WTC11 (cell line): Measurements from ENCODE around the gene TBC1D22B. TPM values are rescaled to one million over a fixed set of nuclear protein-coding genes. Genes with fewer than 3 reads are reported as not detected.
"Not testable (repeated sequence)": the region's sequence is repeated elsewhere in the genome, so short reads cannot be mapped to it uniquely, and the experiment has no call there.

Experiments used
- ATAC-seq: fragments of 200-7000 bp; cut with Tn5 transposase; 2 replicates; pipeline ENCODE4 v1.10.0; 2021; ENCODE audit warnings: mild to moderate bottlenecking, moderate library complexity
- CTCF ChIA-PET: fragments of 300-600 bp; sonication (Branson Sonifier 250); formaldehyde crosslinking; loops from one replicate; lab custom pipeline; 2021; ENCODE audit warnings: antibody characterized with exemption; lab: Charles Lee
- POLR2A ChIA-PET: fragments of 350-600 bp; sonication (Branson Sonifier 250); formaldehyde crosslinking; loops from one replicate; lab custom pipeline; 2021; ENCODE audit warnings: antibody characterized with exemption; lab: Charles Lee
- DNase-seq: peaks from one replicate; pipeline ENCODE4 v3.0.0; 2021; ENCODE audit warnings: low spot score
- H3K27ac Mint-ChIP-seq: 2 replicates; pipeline ENCODE4 v1.8.0; 2021; ENCODE audit warnings: mixed read lengths
- H3K27me3 Mint-ChIP-seq: 2 replicates; pipeline ENCODE4 v1.8.0; 2021; ENCODE audit warnings: low read depth, mild to moderate bottlenecking, moderate library complexity, mixed read lengths
- H3K36me3 Mint-ChIP-seq: 2 replicates; pipeline ENCODE4 v1.8.0; 2021; ENCODE audit warnings: mixed read lengths
- H3K4me1 Mint-ChIP-seq: 2 replicates; pipeline ENCODE4 v1.8.0; 2022; ENCODE audit warnings: mixed read lengths
- H3K4me3 Mint-ChIP-seq: 2 replicates; pipeline ENCODE4 v1.8.0; 2021; ENCODE audit warnings: mild to moderate bottlenecking, moderate library complexity, mixed read lengths
- H3K9me3 Mint-ChIP-seq: 2 replicates; pipeline ENCODE4 v1.8.0; 2021; ENCODE audit warnings: mixed read lengths
- AR ChIP-seq: fragments of 250-450 bp; sonication (Bioruptor Pico); IDR thresholded peaks from 2 replicates; pipeline ENCODE4 v1.9.0; 2021; ENCODE audit warnings: mild to moderate bottlenecking
- CREB1 ChIP-seq: sonication (generic); formaldehyde crosslinking; IDR thresholded peaks from 2 replicates; pipeline ENCODE4 v1.8.0; 2023; ENCODE audit warnings: mild to moderate bottlenecking, missing genetic modification reagents
- CTCF ChIP-seq: fragments of 200-600 bp; IDR thresholded peaks from 2 replicates; pipeline ENCODE4 v1.8.0; 2022; ENCODE audit warnings: antibody characterized with exemption
- E2F5 ChIP-seq: sonication (generic); formaldehyde crosslinking; IDR thresholded peaks from 2 replicates; pipeline ENCODE4 v1.8.1; 2022; ENCODE audit warnings: mild to moderate bottlenecking, moderate library complexity, missing genetic modification reagents
- ETV6 ChIP-seq: sonication (generic); formaldehyde crosslinking; IDR thresholded peaks from 2 replicates; pipeline ENCODE4 v1.8.1; 2022; ENCODE audit warnings: mild to moderate bottlenecking, missing genetic modification reagents
- GABPB1 ChIP-seq: sonication (generic); formaldehyde crosslinking; IDR thresholded peaks from 2 replicates; pipeline ENCODE4 v1.8.1; 2023; ENCODE audit warnings: mild to moderate bottlenecking, missing genetic modification reagents
- GRHL2 ChIP-seq: fragments of 250-450 bp; sonication (Bioruptor Pico); IDR thresholded peaks from 2 replicates; pipeline ENCODE4 v1.8.0; 2022; ENCODE audit warnings: mild to moderate bottlenecking, moderate library complexity; ENCODE audit not compliant: insufficient replicate concordance, severe bottlenecking
- GTF2I ChIP-seq: fragments of 250-450 bp; sonication (Bioruptor Pico); conservative IDR thresholded peaks from 2 replicates; pipeline ENCODE4 v1.4.0; 2021; ENCODE audit warnings: mild to moderate bottlenecking
- IRF1 ChIP-seq: sonication (generic); formaldehyde crosslinking; IDR thresholded peaks from 2 replicates; pipeline ENCODE4 v1.8.0; 2023; ENCODE audit warnings: missing genetic modification reagents
- MAX ChIP-seq: sonication (generic); formaldehyde crosslinking; IDR thresholded peaks from 2 replicates; pipeline ENCODE4 v1.8.0; 2022; ENCODE audit warnings: mild to moderate bottlenecking, missing genetic modification reagents
- MYBL2 ChIP-seq: sonication (generic); formaldehyde crosslinking; IDR thresholded peaks from 2 replicates; pipeline ENCODE4 v1.8.1; 2023; ENCODE audit warnings: mild to moderate bottlenecking, moderate library complexity, missing genetic modification reagents
- NFATC4 ChIP-seq: fragments of 250-450 bp; sonication (Bioruptor Pico); IDR thresholded peaks from 2 replicates; pipeline ENCODE4 v1.9.0; 2021; ENCODE audit warnings: mild to moderate bottlenecking
- ZBTB43 ChIP-seq: sonication (generic); formaldehyde crosslinking; IDR thresholded peaks from 2 replicates; pipeline ENCODE4 v1.8.1; 2023; ENCODE audit warnings: mild to moderate bottlenecking, missing genetic modification reagents
- ZNF263 ChIP-seq: sonication (generic); formaldehyde crosslinking; IDR thresholded peaks from 2 replicates; pipeline ENCODE4 v1.8.1; 2022; ENCODE audit warnings: low read depth, mild to moderate bottlenecking, moderate library complexity, missing genetic modification reagents
- ZNF425 ChIP-seq: fragments of 250-450 bp; sonication (Bioruptor Pico); conservative IDR thresholded peaks from 2 replicates; pipeline ENCODE4 v1.9.0; 2021; ENCODE audit warnings: mild to moderate bottlenecking
- ZNF671 ChIP-seq: fragments of 250-450 bp; sonication (Bioruptor Pico); IDR thresholded peaks from 2 replicates; pipeline ENCODE4 v1.8.0; 2021; ENCODE audit warnings: mild to moderate bottlenecking
- total RNA-seq: library from RNA; stranded (reverse); gene quantifications from 3 replicates; pipeline ENCODE4 v1.2.3, GENCODE V29; 2021
- TF ChIP-seq, protein P1 (sequence below): sonication (generic); formaldehyde crosslinking; IDR thresholded peaks from 2 replicates; pipeline ENCODE4 v1.8.1; 2022; ENCODE audit warnings: low read depth, missing genetic modification reagents, borderline replicate concordance
- TF ChIP-seq, protein P2 (sequence below): sonication (generic); formaldehyde crosslinking; IDR thresholded peaks from 2 replicates; pipeline ENCODE4 v1.8.0; 2022; ENCODE audit warnings: mild to moderate bottlenecking, missing genetic modification reagents

Gene TBC1D22B
- total RNA-seq, 1 experiment from 2014 or later, result 16.4 TPM

- DNase-seq (no peak), ATAC-seq (no peak)
- no peaks in the 10 kb centered on the region for H3K4me1 Mint-ChIP-seq
- H3K27ac Mint-ChIP-seq, result no peak overlapping the region; the same call in 1 of the 2 replicates
- TF ChIP-seq MAX (CRISPR knock-in tag) (no peak), ZNF425 (CRISPR knock-in tag) (no peak), E2F5 (CRISPR knock-in tag) (no peak), GRHL2 (CRISPR knock-in tag) (no peak), MYBL2 (no peak), ETV6 (CRISPR knock-in tag) (no peak), NFATC4 (CRISPR knock-in tag) (no peak)
- H3K27me3 Mint-ChIP-seq, result no peaks in the 10 kb centered on the region; the same call in 1 of the 2 replicates
- no peak overlapping the region for H3K4me3 Mint-ChIP-seq
- ChIA-PET CTCF (interaction anchor here (1.2 kb wide), 1 partner anchor 19 kb away, joined by 6 read pairs; no protein-coding TSS in a partner anchor), POLR2A (no interaction called here)
- peaks cover 12% of the 10 kb centered on the region for H3K9me3 Mint-ChIP-seq
- H3K36me3 Mint-ChIP-seq, result no peaks in the 10 kb centered on the region
These were observed 86.7 kb downstream of the TBC1D22B start for GRCh38 chr6:37344308-37344707.

- POLR2A ChIA-PET, DNase-seq, H3K27me3 Mint-ChIP-seq, H3K27ac Mint-ChIP-seq, H3K4me3 Mint-ChIP-seq, CTCF ChIA-PET, H3K4me1 Mint-ChIP-seq, ATAC-seq, H3K36me3 Mint-ChIP-seq: not testable (repeated sequence)
- H3K9me3 Mint-ChIP-seq, result peaks cover 12% of the 10 kb centered on the region
These were observed 88.2 kb downstream of the TBC1D22B start for GRCh38 chr6:37345804-37346203.

DNA sequence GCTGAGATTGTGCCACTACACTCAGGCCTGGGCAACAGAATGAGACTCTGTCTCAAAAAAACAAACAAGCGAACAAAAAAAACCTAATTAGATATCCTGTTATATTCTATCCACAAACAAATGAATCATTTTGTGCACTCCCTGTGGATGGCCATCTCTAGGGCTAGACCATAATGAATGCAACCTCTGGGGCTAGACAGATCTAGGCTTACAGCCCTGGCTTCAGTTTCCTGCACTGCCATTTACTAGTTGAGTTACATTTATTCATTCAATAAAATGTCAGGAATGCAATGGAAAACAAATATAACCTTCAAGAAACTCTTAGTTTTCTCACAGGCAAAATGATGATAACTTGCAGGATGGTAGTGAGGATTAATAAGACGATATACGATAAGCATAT, 89.6 kb downstream of the TBC1D22B start:
- Mint-ChIP-seq H3K9me3 (peaks cover 12% of the 10 kb centered on the region), H3K4me3 (no peak overlapping the region), H3K36me3 (no peaks in the 10 kb centered on the region), H3K4me1 (no peaks in the 10 kb centered on the region), H3K27me3 (peaks cover 6% of the 10 kb centered on the region), H3K27ac (no peak overlapping the region)
- CTCF ChIA-PET, result interaction anchor here (2.1 kb wide), 1 partner anchor 21 kb away, joined by 6 read pairs; no protein-coding TSS in a partner anchor
- DNase-seq (no peak), ATAC-seq (no peak)
- TF ChIP-seq ZNF671 (CRISPR knock-in tag) (no peak), ZBTB43 (CRISPR knock-in tag) (no peak), ZNF263 (CRISPR knock-in tag) (no peak), CREB1 (CRISPR knock-in tag) (no peak), GABPB1 (no peak), CTCF (no peak), IRF1 (CRISPR knock-in tag) (no peak), GTF2I (no peak), AR (CRISPR knock-in tag) (no peak)
- TF ChIP-seq, protein P1, sequence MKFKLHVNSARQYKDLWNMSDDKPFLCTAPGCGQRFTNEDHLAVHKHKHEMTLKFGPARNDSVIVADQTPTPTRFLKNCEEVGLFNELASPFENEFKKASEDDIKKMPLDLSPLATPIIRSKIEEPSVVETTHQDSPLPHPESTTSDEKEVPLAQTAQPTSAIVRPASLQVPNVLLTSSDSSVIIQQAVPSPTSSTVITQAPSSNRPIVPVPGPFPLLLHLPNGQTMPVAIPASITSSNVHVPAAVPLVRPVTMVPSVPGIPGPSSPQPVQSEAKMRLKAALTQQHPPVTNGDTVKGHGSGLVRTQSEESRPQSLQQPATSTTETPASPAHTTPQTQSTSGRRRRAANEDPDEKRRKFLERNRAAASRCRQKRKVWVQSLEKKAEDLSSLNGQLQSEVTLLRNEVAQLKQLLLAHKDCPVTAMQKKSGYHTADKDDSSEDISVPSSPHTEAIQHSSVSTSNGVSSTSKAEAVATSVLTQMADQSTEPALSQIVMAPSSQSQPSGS (CRISPR knock-in tag), result no peak
- TF ChIP-seq, protein P2, sequence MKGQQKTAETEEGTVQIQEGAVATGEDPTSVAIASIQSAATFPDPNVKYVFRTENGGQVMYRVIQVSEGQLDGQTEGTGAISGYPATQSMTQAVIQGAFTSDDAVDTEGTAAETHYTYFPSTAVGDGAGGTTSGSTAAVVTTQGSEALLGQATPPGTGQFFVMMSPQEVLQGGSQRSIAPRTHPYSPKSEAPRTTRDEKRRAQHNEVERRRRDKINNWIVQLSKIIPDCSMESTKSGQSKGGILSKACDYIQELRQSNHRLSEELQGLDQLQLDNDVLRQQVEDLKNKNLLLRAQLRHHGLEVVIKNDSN (CRISPR knock-in tag), result no peak
- POLR2A ChIA-PET, result no interaction called here
